GM15510 (cell line): Measurements from ENCODE around the gene DPH3.

Source experiments
- POLR2A ChIP-seq: IDR thresholded peaks from 3 replicates; pipeline ENCODE4 v1.6.1; 2011; ENCODE audit warnings: borderline replicate concordance; ENCODE audit not compliant: insufficient read length; ENCODE audit errors: extremely low read depth

The DPH3 gene

DNA sequence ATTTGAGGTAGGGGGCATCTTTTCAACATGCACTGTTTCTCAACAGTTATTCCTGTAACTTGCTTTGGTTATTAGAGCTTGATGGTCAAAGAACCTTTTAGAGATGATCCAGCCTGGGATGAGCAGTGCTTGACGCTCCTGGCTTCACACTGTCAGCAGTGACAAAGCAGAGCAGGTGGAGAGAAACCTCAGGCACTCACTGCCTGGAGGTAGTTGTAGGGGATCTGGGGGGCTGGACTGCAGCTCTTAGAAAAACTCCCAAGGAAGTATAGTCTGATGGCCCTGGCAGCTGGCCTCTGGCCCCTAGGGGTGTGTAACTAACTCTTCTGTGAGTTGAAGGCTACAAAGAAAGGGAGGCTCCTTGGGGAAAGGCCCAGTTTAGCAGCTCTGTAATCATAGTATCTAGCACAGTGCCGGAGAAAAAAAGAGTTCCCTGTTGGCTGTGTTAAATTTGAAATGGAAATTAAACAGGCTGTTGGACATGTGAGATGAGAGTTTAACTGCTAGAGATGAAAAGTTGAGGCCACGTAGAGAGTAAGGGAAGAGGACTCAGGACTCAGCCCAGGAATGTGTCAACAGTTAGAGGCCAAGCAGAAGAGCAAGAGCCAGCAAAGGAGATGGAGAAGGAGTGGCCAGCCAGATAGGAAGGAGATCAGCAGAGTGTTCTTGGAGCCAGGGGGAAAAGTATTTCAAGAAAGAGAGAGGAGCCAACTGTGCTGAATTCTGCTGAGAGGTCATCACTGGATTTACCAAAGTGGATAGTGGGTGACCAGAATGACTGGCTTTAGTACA, 14.5 kb upstream of the DPH3 start:
- TF ChIP-seq POLR2A = no peak

GRCh38 chr3:16277471-16277870, 12.7 kb upstream of the DPH3 start:
- TF ChIP-seq POLR2A = no peak

- no peak for TF ChIP-seq POLR2A
These were observed 9.1 kb upstream of the DPH3 start for GRCh38 chr3:16273867-16274266.

- no peak for TF ChIP-seq POLR2A
These were observed 7.8 kb upstream of the DPH3 start for GRCh38 chr3:16272588-16272987.

DNA sequence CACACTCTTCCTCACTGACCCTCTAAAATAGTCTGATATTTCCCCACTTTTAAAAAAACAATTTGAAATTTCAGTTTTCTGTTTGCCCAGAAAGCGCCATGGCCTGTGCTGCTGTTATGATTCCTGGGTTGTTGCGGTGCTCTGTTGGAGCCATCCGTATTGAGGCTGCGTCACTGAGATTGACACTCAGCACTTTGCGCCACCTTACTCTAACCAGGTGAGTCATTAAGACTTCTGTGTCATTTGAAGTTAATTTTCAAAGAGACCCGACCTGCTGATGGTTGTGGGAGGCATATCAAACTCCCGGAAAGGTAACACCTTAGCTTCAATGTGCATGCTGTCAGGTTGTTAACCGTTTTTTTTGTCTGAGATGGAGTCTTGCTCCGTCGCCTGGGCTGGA, 6.1 kb upstream of the DPH3 start:
- no peak for TF ChIP-seq POLR2A

GRCh38 chr3:16266714-16267113, 2.0 kb upstream of the DPH3 start:
- no peak for TF ChIP-seq POLR2A

GRCh38 chr3:16265455-16265786, 678 bp upstream of the DPH3 start:
- no peak for TF ChIP-seq POLR2A

DNA sequence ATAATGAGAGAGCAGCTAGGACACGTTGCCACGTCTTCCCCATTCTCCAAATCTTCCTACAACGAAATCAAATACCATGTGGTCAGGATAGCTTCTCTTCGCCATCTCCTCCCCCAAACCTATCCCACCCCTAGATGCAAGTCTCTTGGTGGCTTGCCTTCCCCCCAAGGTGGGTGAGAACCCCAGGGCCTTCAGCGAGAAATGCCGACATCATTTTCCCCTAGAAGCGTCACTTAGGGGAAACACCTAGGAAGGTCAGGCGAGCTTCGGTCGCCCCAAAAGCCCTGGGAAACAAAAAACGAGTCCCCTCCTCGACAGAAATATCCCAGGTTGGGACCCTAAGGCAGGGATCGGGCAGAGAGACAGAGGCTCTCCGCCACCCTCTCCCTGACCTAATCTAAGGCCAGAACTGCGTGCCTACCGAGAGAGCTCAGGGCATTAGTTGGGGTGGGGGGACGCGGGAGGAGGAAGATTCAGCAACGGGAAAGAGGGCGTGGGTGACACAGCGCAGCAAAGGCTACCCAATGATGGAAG, 502 bp downstream of the DPH3 start:
- no peak for TF ChIP-seq POLR2A

DNA sequence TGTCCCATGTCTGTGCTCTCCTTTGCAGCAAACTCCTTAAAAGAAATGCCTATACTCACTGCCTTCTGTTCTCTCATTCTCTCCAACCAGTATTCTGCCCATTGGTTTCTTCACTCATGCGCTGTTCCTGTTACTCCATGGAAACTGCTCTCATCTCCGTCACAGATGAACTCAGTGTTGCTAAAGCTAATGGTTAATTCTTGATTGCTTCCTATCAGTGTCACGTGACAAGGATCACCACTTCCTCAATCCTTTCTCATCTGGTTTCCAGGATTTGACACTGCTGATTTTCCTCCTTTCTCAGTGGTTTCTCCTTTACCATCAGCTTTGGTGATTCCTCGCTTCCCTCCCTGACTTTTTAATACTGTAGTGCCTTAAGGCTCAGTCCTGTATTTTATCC, 2.6 kb downstream of the DPH3 start:
- no peak for TF ChIP-seq POLR2A

GRCh38 chr3:16260046-16260445, 4.7 kb downstream of the DPH3 start:
- no peak for TF ChIP-seq POLR2A

- no peak for TF ChIP-seq POLR2A
These were observed 5.9 kb downstream of the DPH3 start for GRCh38 chr3:16258866-16259265.

DNA sequence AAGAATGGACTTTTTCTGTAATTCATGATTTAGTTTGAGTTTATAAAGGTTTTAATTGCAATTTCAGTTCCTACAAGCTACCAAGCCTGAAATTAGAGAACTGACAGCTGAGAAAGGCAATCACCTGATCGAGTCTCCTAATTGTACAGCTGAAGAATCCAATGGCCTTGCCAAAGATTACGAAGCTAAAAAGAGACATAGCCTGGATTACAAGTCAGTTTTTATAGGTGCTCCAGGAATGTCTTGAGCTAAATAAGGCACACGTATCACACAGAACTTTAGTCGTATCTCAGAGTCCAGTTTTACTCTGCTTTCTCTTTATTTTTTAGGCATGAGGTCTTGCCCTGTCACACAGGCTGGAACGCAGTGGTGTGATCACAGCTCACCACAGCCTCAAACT, 6.6 kb downstream of the DPH3 start:
- no peak for TF ChIP-seq POLR2A

GRCh38 chr3:16257309-16257708, 7.4 kb downstream of the DPH3 start:
- TF ChIP-seq POLR2A = no peak

DNA sequence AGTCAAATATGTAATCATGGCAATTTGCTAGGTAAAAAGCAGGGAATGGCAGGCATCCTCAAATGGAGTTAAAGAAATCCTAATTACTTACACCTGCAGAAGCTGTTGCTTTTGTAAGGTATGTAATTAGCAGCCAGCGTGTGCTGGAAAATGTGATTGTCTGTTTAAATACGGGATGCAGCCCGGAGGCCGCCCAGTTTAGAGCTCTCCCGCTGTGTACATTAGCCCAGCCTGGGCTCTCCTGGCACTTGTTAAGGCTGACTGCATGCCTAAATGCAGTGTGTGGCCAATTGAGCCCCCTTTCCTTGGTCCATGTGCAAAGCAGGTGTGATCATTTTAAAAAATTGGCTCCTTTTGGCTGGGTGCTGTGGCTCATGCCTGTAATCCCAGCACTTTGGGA, 9.0 kb downstream of the DPH3 start:
- TF ChIP-seq POLR2A = no peak

GRCh38 chr3:16255326-16255725, 9.4 kb downstream of the DPH3 start:
- no peak for TF ChIP-seq POLR2A

DNA sequence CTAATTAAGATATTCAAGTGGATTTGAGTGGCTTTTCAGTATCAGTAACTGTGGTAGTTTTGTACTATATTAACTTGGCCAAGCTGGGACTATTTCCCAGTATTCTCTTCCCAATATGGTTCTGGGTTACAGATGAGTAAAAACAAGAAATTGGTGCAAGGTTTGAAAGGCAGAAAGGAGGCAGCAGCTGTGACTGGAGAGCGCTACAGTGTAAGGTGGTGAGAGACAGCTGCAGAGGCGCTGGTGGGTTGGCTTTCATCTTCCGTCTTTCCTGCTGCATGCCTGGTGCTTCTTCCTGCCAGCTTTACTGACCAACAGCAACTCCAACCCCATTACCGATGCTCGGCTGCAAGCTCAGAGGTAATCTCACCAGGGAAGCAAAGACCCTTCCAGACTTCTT, 9.8 kb downstream of the DPH3 start:
- TF ChIP-seq POLR2A = no peak

- no peak for TF ChIP-seq POLR2A
These were observed 11.1 kb downstream of the DPH3 start for GRCh38 chr3:16253601-16254000.

DNA sequence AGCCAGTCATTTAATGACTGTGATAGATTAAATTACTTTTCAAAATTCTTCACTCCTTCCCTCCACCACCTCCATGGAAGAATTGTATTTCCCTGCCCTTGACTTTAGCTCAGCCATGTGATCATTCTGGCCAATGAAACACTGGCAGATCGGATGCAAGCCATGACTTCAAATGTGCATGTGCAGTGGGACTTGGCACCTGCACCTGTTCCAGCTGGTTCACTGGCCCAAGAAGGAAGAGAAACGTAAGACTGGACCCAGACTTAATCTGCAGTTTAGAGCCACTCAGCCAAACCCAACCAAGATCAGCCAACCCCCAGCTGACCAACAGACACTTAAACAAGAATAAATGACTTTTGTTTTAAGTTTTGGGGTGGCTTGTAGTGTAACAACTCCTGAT, 11.8 kb downstream of the DPH3 start:
- TF ChIP-seq POLR2A = no peak
